Erythroblast (primary cell): Measurements from ENCODE around the gene TSPEAR.

Source experiments
- GATA1 ChIP-seq: IDR thresholded peaks from 2 replicates; pipeline ENCODE4 v1.6.1; 2011; ENCODE audit warnings: low read depth, mild to moderate bottlenecking, control low read depth, low read length, moderate library complexity
- POLR2A ChIP-seq: IDR thresholded peaks from 2 replicates; pipeline ENCODE4 v1.6.1; 2011; ENCODE audit warnings: mild to moderate bottlenecking, low read length

DNA sequence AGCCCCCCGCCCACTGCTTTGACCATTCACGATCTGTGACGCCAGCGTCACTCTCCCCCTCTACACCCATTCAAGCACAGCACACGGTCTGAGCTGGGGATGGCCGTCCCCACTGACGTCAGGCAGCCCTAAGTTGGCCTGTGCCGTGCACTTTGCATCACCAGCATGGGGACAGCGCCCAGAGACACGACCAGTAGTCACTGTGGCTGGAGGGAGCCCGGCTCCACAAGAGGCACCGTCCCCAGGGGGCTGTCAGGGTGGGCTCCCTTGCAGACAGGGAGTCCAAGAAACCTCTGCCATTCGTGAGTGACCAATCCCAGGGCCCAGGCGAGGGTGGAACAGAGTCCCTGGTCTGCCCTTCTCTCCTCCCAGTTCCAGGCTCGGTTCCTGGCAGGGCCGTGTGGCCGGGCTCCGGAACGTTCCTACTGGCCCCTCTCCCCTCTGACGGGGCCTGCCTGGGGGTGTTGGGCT lies 97.2 kb downstream of the TSPEAR start:
- TF ChIP-seq POLR2A, result no peak
- TF ChIP-seq GATA1, result no peak
